GM23338 (cell line): ENCODE data around the gene GNMT. TPM values are rescaled to one million over a fixed set of nuclear protein-coding genes. Genes with fewer than 3 reads are reported as not detected.
"Not testable (repeated sequence)": the region's sequence is repeated elsewhere in the genome, so short reads cannot be mapped to it uniquely, and the experiment has no call there.

Source experiments
- ATAC-seq: fragments of 200-7000 bp; cut with Tn5 transposase; 3 replicates; pipeline ENCODE4 v1.9.1; 2020
- DNase-seq: peaks from one replicate; pipeline ENCODE4 v3.0.0-alpha.2; 2015; ENCODE audit warnings: low spot score
- H2AFZ ChIP-seq: fragments of 200-600 bp; sonication (generic); 2 replicates; pipeline ENCODE4 v1.8.0; 2016; ENCODE audit warnings: antibody characterized with exemption, mild to moderate bottlenecking, moderate library complexity
- H3F3A ChIP-seq: fragments of 200-600 bp; sonication (generic); replicated peaks from 2 replicates; pipeline ENCODE4 v1.8.0; 2017; ENCODE audit warnings: antibody characterized with exemption, mixed run types, low read depth
- H3K27ac ChIP-seq: fragments of 200-600 bp; sonication (generic); 2 replicates; pipeline ENCODE4 v1.6.1; 2016; ENCODE audit warnings: low read depth
- H3K27me3 ChIP-seq: fragments of 200-600 bp; sonication (generic); 2 replicates; pipeline ENCODE4 v1.8.0; 2016; ENCODE audit warnings: mild to moderate bottlenecking, mixed run types, moderate library complexity; ENCODE audit not compliant: insufficient read depth
- H3K36me3 ChIP-seq: fragments of 200-600 bp; sonication (generic); 2 replicates; pipeline ENCODE4 v1.8.0; 2016; ENCODE audit warnings: mild to moderate bottlenecking; ENCODE audit not compliant: insufficient read depth
- H3K4me1 ChIP-seq: fragments of 200-600 bp; sonication (generic); 2 replicates; pipeline ENCODE4 v1.8.0; 2016; ENCODE audit warnings: mild to moderate bottlenecking, moderate library complexity; ENCODE audit not compliant: insufficient read depth
- H3K4me2 ChIP-seq: fragments of 200-600 bp; sonication (generic); 2 replicates; pipeline ENCODE4 v1.7.1; 2017; ENCODE audit warnings: mixed run types
- H3K4me3 ChIP-seq: fragments of 200-600 bp; sonication (generic); 2 replicates; pipeline ENCODE4 v1.6.1; 2016; ENCODE audit warnings: mixed run types
- H3K79me2 ChIP-seq: fragments of 200-600 bp; sonication (generic); replicated peaks from 2 replicates; pipeline ENCODE4 v1.8.0; 2017; ENCODE audit warnings: mild to moderate bottlenecking; ENCODE audit not compliant: insufficient read depth
- H3K9me2 ChIP-seq: fragments of 200-600 bp; sonication (generic); 2 replicates; pipeline ENCODE4 v1.8.0; 2017; ENCODE audit not compliant: insufficient read depth
- H4K20me1 ChIP-seq: fragments of 200-600 bp; sonication (generic); replicated peaks from 2 replicates; pipeline ENCODE4 v1.8.0; 2017; ENCODE audit warnings: mild to moderate bottlenecking; ENCODE audit not compliant: insufficient read depth
- H3K27ac Mint-ChIP-seq: 2 replicates; pipeline ENCODE4 v1.8.0; 2020; ENCODE audit warnings: inconsistent platforms, mild to moderate bottlenecking, moderate library complexity, mixed read lengths
- H3K27me3 Mint-ChIP-seq: 3 replicates; pipeline ENCODE4 v1.8.0; 2022; ENCODE audit warnings: low read depth, mild to moderate bottlenecking, moderate library complexity, mixed read lengths, inconsistent platforms; ENCODE audit not compliant: insufficient read depth, poor library complexity
- H3K36me3 Mint-ChIP-seq: 3 replicates; pipeline ENCODE4 v1.8.0; 2021; ENCODE audit warnings: low read depth, mild to moderate bottlenecking, inconsistent platforms, moderate library complexity, mixed read lengths
- H3K4me1 Mint-ChIP-seq: 3 replicates; pipeline ENCODE4 v1.8.0; 2020; ENCODE audit warnings: mild to moderate bottlenecking, inconsistent platforms, mixed read lengths
- H3K4me3 Mint-ChIP-seq: 3 replicates; pipeline ENCODE4 v1.8.0; 2021; ENCODE audit warnings: moderate library complexity, mild to moderate bottlenecking, inconsistent platforms, mixed read lengths
- H3K9me3 Mint-ChIP-seq: 3 replicates; pipeline ENCODE4 v1.8.0; 2020; ENCODE audit warnings: moderate library complexity, mild to moderate bottlenecking, inconsistent platforms, mixed read lengths
- CREB1 ChIP-seq: fragments of 250-450 bp; sonication (Bioruptor Pico); IDR thresholded peaks from 2 replicates; pipeline ENCODE4 v1.5.0; 2020; ENCODE audit warnings: low read depth, mild to moderate bottlenecking, moderate library complexity
- EZH2 ChIP-seq: fragments of 200-600 bp; sonication (generic); IDR thresholded peaks from one replicate; pipeline ENCODE4 v1.8.0; 2017; ENCODE audit warnings: antibody characterized with exemption, mild to moderate bottlenecking, low read depth; ENCODE audit not compliant: unreplicated experiment
- NANOG ChIP-seq: IDR thresholded peaks from 2 replicates; pipeline ENCODE4 v1.6.1; 2016; ENCODE audit warnings: antibody characterized with exemption, borderline replicate concordance
- POLR2AphosphoS5 ChIP-seq: IDR thresholded peaks from 2 replicates; pipeline ENCODE4 v1.6.1; 2016; ENCODE audit warnings: antibody characterized with exemption, low read depth
- ZNF114 ChIP-seq: fragments of 250-450 bp; sonication (Bioruptor Pico); IDR thresholded peaks from 2 replicates; pipeline ENCODE4 v1.5.0; 2020; ENCODE audit warnings: mild to moderate bottlenecking, moderate library complexity
- ZNF331 ChIP-seq: fragments of 250-450 bp; sonication (Bioruptor Pico); IDR thresholded peaks from 2 replicates; pipeline ENCODE4 v1.5.0; 2020; ENCODE audit warnings: low read depth, mild to moderate bottlenecking, moderate library complexity
- polyA plus RNA-seq: library from polyadenylated mRNA; unstranded; fragments of >200 nt; fragmentation: Nextera tagmentation; extraction: Ambion mirVana; gene quantifications from 2 replicates; pipeline ENCODE4 v1.2.1, GENCODE V29; 2016
- total RNA-seq: library from RNA; depleted of rRNA; stranded (reverse); fragments of >200 nt; shearing (Covaris generic); gene quantifications from 2 replicates; pipeline ENCODE4 v1.2.3, GENCODE V29; 2014
- TF ChIP-seq, protein P1 (sequence below): fragments of 250-450 bp; sonication (Bioruptor Pico); IDR thresholded peaks from 2 replicates; pipeline ENCODE4 v1.5.0; 2020; ENCODE audit warnings: mild to moderate bottlenecking, moderate library complexity
- TF ChIP-seq, protein P2 (sequence below): IDR thresholded peaks from one replicate; pipeline ENCODE4 v1.6.1; 2018; ENCODE audit warnings: antibody characterized with exemption; ENCODE audit not compliant: unreplicated experiment

The GNMT gene
- total and polyA plus RNA-seq, 2 experiments from 2014 or later, result 0.52 TPM; not detected in 1

DNA sequence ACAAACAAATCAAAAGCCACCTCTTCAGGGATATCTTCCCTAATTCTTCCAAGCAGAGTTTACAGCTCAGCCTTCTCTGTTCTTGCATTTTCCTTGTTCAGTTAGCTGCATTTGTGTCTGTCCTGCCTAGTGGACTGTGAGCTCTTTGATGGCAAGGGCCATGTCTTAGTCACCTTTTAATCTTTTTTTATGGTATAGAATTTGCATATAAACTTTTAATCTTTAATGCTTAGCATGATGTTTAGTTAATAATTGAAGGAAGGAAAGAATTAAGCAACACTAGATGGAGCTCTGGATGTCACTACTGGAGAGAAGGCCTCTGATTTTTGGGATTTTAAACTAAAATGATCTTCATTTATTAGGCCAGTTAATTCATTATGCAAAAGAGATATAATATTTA lies 36.0 kb downstream of the GNMT start:
- peaks cover 5% of the 10 kb centered on the region for H3K27me3 Mint-ChIP-seq
- Histone ChIP-seq H3K36me3 (no peaks in the 10 kb centered on the region), H3K79me2 (no peaks in the 10 kb centered on the region), H3K4me2 (no peak overlapping the region), H3K4me3 (no peak overlapping the region), H3K27ac (no peak overlapping the region), H3K27me3 (no peaks in the 10 kb centered on the region), H2AFZ (no peak overlapping the region), H3K9me2 (no peaks in the 10 kb centered on the region), H4K20me1 (peaks cover 9% of the 10 kb centered on the region), H3K4me1 (no peaks in the 10 kb centered on the region), H3F3A (0 out of 2 replicates have a peak, but pooled peaks cover 4% of the 10 kb centered on the region)
- H3K27ac Mint-ChIP-seq, result no peak overlapping the region
- no peaks in the 10 kb centered on the region for H3K9me3 Mint-ChIP-seq
- no peaks in the 10 kb centered on the region for H3K4me1 Mint-ChIP-seq
- H3K36me3 Mint-ChIP-seq, result peaks cover 6% of the 10 kb centered on the region; the same call in 1 of the 3 replicates
- no peak for TF ChIP-seq ZNF114 (CRISPR knock-in tag)
- no peak overlapping the region for H3K4me3 Mint-ChIP-seq
- DNase-seq (no peak), ATAC-seq (no peak)

DNA sequence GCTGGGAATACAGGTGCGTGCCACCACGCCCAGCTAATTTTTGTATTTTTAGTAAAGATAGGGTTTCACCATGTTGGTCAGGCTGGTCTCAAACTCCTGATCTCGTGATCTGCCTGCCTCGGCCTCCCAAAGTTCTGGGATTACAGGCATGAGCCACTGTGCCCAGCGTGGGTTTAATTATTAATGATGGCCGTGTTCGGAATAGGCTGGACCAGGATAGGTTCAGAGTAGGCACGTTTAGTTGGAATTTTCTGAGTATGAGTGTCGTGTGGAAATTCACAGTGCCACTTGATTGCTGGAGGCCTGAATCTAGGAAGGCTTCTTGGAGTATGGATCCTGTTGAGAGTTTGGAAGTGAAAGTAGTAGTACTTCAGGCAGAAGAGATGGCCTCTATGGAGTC lies 37.7 kb downstream of the GNMT start:
- H3K79me2 ChIP-seq, H3K4me2 ChIP-seq, H3K4me3 Mint-ChIP-seq, H3K27ac ChIP-seq, H3K4me1 ChIP-seq, H3K27ac Mint-ChIP-seq, H3K36me3 ChIP-seq, H3K4me3 ChIP-seq, H2AFZ ChIP-seq, H3K4me1 Mint-ChIP-seq, H3K27me3 ChIP-seq, H3K9me3 Mint-ChIP-seq, H3K27me3 Mint-ChIP-seq, DNase-seq, H3K9me2 ChIP-seq, ATAC-seq, H3K36me3 Mint-ChIP-seq, H3F3A ChIP-seq: not testable (repeated sequence)
- H4K20me1 ChIP-seq, result peaks cover 16% of the 10 kb centered on the region

DNA sequence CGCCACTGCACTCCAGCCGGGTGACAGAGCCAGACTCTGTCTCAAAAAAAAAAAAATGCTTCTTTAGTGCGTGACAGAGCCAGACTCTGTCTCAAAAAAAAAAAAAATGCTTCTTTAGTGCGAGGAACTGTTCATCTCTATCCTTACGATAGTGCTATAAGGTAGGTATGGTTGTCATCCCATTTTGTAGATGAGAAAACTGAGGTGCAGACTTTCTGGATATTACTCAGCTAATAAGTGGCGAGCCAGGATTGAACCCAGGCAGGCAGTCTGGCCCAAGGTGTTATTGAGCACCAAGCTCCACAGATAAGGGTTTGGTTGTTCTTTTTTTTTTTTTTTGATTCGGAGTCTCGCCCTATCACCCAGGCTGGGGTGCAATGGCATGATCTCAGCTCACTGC lies 41.3 kb downstream of the GNMT start:
- H3K4me1 Mint-ChIP-seq, result peaks cover 4% of the 10 kb centered on the region; the same call in 2 of the 3 replicates
- DNase-seq (no peak), ATAC-seq (no peak)
- Histone ChIP-seq H3K27ac (no peak overlapping the region), H3F3A (no peaks in the 10 kb centered on the region), H4K20me1 (peaks cover 10% of the 10 kb centered on the region), H2AFZ (no peak overlapping the region), H3K4me2 (no peak overlapping the region), H3K9me2 (no peaks in the 10 kb centered on the region), H3K79me2 (no peaks in the 10 kb centered on the region), H3K4me1 (0 out of 2 replicates have a peak, but pooled peaks cover 5% of the 10 kb centered on the region), H3K4me3 (no peak overlapping the region), H3K36me3 (no peaks in the 10 kb centered on the region), H3K27me3 (no peaks in the 10 kb centered on the region)
- H3K36me3 Mint-ChIP-seq, result peaks cover 7% of the 10 kb centered on the region; the same call in 2 of the 3 replicates
- peaks cover 1% of the 10 kb centered on the region for H3K27me3 Mint-ChIP-seq
- no peak overlapping the region for H3K4me3 Mint-ChIP-seq
- no peak overlapping the region for H3K27ac Mint-ChIP-seq
- no peaks in the 10 kb centered on the region for H3K9me3 Mint-ChIP-seq
- no peak for TF ChIP-seq ZNF331 (CRISPR knock-in tag)
- TF ChIP-seq CREB1 (CRISPR knock-in tag), result no peak
- no peak for TF ChIP-seq EZH2
- TF ChIP-seq, protein P1, sequence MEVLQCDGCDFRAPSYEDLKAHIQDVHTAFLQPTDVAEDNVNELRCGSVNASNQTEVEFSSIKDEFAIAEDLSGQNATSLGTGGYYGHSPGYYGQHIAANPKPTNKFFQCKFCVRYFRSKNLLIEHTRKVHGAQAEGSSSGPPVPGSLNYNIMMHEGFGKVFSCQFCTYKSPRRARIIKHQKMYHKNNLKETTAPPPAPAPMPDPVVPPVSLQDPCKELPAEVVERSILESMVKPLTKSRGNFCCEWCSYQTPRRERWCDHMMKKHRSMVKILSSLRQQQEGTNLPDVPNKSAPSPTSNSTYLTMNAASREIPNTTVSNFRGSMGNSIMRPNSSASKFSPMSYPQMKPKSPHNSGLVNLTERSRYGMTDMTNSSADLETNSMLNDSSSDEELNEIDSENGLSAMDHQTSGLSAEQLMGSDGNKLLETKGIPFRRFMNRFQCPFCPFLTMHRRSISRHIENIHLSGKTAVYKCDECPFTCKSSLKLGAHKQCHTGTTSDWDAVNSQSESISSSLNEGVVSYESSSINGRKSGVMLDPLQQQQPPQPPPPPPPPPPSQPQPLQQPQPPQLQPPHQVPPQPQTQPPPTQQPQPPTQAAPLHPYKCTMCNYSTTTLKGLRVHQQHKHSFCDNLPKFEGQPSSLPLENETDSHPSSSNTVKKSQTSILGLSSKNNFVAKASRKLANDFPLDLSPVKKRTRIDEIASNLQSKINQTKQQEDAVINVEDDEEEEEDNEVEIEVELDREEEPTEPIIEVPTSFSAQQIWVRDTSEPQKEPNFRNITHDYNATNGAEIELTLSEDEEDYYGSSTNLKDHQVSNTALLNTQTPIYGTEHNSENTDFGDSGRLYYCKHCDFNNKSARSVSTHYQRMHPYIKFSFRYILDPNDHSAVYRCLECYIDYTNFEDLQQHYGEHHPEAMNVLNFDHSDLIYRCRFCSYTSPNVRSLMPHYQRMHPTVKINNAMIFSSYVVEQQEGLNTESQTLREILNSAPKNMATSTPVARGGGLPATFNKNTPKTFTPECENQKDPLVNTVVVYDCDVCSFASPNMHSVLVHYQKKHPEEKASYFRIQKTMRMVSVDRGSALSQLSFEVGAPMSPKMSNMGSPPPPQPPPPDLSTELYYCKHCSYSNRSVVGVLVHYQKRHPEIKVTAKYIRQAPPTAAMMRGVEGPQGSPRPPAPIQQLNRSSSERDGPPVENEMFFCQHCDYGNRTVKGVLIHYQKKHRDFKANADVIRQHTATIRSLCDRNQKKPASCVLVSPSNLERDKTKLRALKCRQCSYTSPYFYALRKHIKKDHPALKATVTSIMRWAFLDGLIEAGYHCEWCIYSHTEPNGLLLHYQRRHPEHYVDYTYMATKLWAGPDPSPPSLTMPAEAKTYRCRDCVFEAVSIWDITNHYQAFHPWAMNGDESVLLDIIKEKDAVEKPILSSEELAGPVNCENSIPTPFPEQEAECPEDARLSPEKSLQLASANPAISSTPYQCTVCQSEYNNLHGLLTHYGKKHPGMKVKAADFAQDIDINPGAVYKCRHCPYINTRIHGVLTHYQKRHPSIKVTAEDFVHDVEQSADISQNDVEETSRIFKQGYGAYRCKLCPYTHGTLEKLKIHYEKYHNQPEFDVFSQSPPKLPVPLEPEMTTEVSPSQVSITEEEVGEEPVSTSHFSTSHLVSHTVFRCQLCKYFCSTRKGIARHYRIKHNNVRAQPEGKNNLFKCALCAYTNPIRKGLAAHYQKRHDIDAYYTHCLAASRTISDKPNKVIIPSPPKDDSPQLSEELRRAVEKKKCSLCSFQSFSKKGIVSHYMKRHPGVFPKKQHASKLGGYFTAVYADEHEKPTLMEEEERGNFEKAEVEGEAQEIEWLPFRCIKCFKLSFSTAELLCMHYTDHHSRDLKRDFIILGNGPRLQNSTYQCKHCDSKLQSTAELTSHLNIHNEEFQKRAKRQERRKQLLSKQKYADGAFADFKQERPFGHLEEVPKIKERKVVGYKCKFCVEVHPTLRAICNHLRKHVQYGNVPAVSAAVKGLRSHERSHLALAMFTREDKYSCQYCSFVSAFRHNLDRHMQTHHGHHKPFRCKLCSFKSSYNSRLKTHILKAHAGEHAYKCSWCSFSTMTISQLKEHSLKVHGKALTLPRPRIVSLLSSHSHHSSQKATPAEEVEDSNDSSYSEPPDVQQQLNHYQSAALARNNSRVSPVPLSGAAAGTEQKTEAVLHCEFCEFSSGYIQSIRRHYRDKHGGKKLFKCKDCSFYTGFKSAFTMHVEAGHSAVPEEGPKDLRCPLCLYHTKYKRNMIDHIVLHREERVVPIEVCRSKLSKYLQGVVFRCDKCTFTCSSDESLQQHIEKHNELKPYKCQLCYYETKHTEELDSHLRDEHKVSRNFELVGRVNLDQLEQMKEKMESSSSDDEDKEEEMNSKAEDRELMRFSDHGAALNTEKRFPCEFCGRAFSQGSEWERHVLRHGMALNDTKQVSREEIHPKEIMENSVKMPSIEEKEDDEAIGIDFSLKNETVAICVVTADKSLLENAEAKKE (CRISPR knock-in tag), result no peak
- TF ChIP-seq POLR2AphosphoS5, result no peak
- no peak for TF ChIP-seq ZNF114 (CRISPR knock-in tag)
- TF ChIP-seq, protein P2, sequence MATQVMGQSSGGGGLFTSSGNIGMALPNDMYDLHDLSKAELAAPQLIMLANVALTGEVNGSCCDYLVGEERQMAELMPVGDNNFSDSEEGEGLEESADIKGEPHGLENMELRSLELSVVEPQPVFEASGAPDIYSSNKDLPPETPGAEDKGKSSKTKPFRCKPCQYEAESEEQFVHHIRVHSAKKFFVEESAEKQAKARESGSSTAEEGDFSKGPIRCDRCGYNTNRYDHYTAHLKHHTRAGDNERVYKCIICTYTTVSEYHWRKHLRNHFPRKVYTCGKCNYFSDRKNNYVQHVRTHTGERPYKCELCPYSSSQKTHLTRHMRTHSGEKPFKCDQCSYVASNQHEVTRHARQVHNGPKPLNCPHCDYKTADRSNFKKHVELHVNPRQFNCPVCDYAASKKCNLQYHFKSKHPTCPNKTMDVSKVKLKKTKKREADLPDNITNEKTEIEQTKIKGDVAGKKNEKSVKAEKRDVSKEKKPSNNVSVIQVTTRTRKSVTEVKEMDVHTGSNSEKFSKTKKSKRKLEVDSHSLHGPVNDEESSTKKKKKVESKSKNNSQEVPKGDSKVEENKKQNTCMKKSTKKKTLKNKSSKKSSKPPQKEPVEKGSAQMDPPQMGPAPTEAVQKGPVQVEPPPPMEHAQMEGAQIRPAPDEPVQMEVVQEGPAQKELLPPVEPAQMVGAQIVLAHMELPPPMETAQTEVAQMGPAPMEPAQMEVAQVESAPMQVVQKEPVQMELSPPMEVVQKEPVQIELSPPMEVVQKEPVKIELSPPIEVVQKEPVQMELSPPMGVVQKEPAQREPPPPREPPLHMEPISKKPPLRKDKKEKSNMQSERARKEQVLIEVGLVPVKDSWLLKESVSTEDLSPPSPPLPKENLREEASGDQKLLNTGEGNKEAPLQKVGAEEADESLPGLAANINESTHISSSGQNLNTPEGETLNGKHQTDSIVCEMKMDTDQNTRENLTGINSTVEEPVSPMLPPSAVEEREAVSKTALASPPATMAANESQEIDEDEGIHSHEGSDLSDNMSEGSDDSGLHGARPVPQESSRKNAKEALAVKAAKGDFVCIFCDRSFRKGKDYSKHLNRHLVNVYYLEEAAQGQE, result no peak
- no peak for TF ChIP-seq NANOG
